Measurements from ENCODE around the gene MPO.

MPO gene

GRCh38 chr17:58236394-58236793, 44.3 kb downstream of the MPO start:
- no peak for DNase-seq (ENCODE audit: low read depth in 2 of 2)

GRCh38 chr17:58235821-58236220, 44.9 kb downstream of the MPO start:
- no peak for DNase-seq (ENCODE audit: low read depth in 2 of 2)

GRCh38 chr17:58234512-58234911, 46.2 kb downstream of the MPO start:
- no peak for DNase-seq (ENCODE audit: low read depth in 2 of 2)

GRCh38 chr17:58233543-58233942, 47.2 kb downstream of the MPO start:
- DNase-seq (ENCODE audit: low read depth in 2 of 2): no peak

- DNase-seq (ENCODE audit: low read depth in 2 of 2): peak; percentile 47 to 49
Observed at GRCh38 chr17:58232707-58233156, 48.0 kb downstream of the MPO start.

GRCh38 chr17:58231641-58232040, 49.1 kb downstream of the MPO start:
- no peak for DNase-seq (ENCODE audit: low read depth in 2 of 2)

- DNase-seq (ENCODE audit: low read depth in 2 of 2): no peak
Observed at GRCh38 chr17:58229881-58230280, 50.9 kb downstream of the MPO start.

GRCh38 chr17:58229384-58229783, 51.4 kb downstream of the MPO start:
- no peak for DNase-seq (ENCODE audit: low read depth in 2 of 2)

- DNase-seq (ENCODE audit: low read depth in 2 of 2): no peak
Observed at GRCh38 chr17:58228679-58229078, 52.1 kb downstream of the MPO start.

- DNase-seq (ENCODE audit: low read depth in 2 of 2): no peak
Observed at GRCh38 chr17:58227733-58228132, 53.0 kb downstream of the MPO start.

- no peak for DNase-seq (ENCODE audit: low read depth in 2 of 2)
Observed at GRCh38 chr17:58224315-58224714, 56.4 kb downstream of the MPO start.

All from stimulated activated CD4-positive, alpha-beta T cell treated with anti-CD3 and anti-CD28 coated beads, Interleukin-15, amount 100 ng/mL, for 48 hours (primary cell).